ENCODE data around the gene MRPL34.

The MRPL34 gene

GRCh38 chr19:17347361-17347760 is 41.7 kb downstream of the MRPL34 start:
- peak; percentile 72 for DNase-seq

GRCh38 chr19:17347877-17348276 is 42.2 kb downstream of the MRPL34 start:
- DNase-seq = no peak

- peak; percentile 83 for DNase-seq
Measured at GRCh38 chr19:17348700-17349099, 43.0 kb downstream of the MRPL34 start.

GRCh38 chr19:17351815-17352435 is 46.3 kb downstream of the MRPL34 start:
- DNase-seq = no peak

- no peak for DNase-seq
Measured at GRCh38 chr19:17352608-17353280, 47.1 kb downstream of the MRPL34 start.

GRCh38 chr19:17353386-17353785 is 47.7 kb downstream of the MRPL34 start:
- DNase-seq = no peak

All from femur (tissue), 1 donor.